Tibial nerve (tissue), 4 donors: ENCODE data around the gene PTGIS.

Experiments used
- EP300 ChIP-seq, 2 donors: sonication (generic); formaldehyde crosslinking; IDR thresholded peaks; one replicate each; pipeline ENCODE4 v1.6.1; 2017; ENCODE audit warnings: antibody characterized with exemption in 2 of 2, mild to moderate bottlenecking in 1 of 2
- POLR2A ChIP-seq, 2 donors: fragments of 450-650 bp; IDR thresholded peaks; one replicate each; pipeline ENCODE4 v1.6.1; 2017; ENCODE audit warnings: antibody characterized with exemption in 2 of 2, mild to moderate bottlenecking in 2 of 2, moderate library complexity in 2 of 2
- TF ChIP-seq, protein P1 (sequence below), 5 experiments: fragments of 200-600 bp in 3 of 5; fragments of 450-650 bp in 2 of 5; sonication (generic) in 3 of 5; IDR thresholded peaks; one replicate each; pipeline ENCODE4 v1.5.1; 2016 to 2019; ENCODE audit warnings: antibody characterized with exemption in 5 of 5, mild to moderate bottlenecking in 3 of 5, moderate library complexity in 2 of 5

DNA sequence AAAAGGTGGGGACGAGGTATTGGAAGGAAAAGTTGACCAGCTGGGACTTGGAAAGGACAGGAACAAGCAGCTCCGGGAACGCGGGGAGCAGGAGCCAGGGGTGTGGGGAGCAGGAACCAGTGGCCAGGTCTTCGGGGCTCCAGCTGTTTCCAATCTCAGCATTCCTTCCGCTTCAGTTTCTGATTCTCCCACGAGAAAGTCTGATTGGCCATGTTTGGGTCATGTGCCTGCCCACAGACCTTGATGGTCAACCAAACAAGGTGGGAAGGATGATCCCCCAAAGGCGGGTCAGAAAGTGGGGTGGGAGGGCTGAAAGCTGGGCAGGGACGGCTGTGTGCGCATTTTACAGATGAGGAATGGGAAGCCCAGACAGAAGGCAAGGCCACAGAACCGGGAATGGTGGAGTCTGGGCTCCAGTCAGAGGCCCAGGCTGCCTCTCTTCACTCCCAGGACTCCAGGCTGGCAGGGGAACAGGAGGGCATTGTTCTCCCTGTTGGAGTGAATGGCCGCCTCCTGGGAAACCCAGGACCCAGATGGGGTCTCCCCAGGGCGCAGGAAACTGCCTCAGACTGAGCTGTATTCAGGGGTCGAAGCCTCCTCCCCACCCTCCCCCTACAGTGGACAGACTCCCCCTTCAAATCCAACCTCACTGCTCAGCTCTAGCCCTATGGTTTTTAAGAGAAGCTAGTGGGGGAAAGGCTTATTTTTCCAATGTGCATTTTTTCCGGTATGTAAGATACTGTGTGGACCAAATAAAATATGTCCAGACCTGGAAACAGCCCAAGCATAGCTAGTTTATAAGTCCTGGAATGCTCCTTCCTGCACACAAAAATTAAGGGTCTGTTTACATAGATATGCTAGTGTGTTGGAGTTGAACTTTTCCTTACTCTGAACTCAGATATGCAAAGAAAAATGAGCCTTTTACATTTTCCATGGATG lies 12.2 kb upstream of the PTGIS start:
- TF ChIP-seq, protein P1, sequence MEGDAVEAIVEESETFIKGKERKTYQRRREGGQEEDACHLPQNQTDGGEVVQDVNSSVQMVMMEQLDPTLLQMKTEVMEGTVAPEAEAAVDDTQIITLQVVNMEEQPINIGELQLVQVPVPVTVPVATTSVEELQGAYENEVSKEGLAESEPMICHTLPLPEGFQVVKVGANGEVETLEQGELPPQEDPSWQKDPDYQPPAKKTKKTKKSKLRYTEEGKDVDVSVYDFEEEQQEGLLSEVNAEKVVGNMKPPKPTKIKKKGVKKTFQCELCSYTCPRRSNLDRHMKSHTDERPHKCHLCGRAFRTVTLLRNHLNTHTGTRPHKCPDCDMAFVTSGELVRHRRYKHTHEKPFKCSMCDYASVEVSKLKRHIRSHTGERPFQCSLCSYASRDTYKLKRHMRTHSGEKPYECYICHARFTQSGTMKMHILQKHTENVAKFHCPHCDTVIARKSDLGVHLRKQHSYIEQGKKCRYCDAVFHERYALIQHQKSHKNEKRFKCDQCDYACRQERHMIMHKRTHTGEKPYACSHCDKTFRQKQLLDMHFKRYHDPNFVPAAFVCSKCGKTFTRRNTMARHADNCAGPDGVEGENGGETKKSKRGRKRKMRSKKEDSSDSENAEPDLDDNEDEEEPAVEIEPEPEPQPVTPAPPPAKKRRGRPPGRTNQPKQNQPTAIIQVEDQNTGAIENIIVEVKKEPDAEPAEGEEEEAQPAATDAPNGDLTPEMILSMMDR (IDR thresholded peaks at IDR 0.05), result no peak
- TF ChIP-seq POLR2A (IDR thresholded peaks at IDR 0.05) (no peak), EP300 (IDR thresholded peaks at IDR 0.05) (no peak)
